Bronchial epithelial cell (primary cell): Measurements from ENCODE around the gene TCFL5. TPM values are rescaled to one million over a fixed set of nuclear protein-coding genes. Genes with fewer than 3 reads are reported as not detected.

ENCODE experiments used
- DNase-seq: peaks from one replicate; pipeline ENCODE4 v3.0.0-alpha.2; 2010; ENCODE audit warnings: low read depth
- FAIRE-seq: peaks from 2 replicates; lab custom pipeline; 2011; peaks lifted over from hg19 to GRCh38; lab: Jason Lieb, UNC
- H3K27me3 ChIP-seq: 2 replicates; pipeline ENCODE4 v1.5.1; 2011; ENCODE audit warnings: low read length; ENCODE audit not compliant: control insufficient read depth, insufficient read depth
- H3K36me3 ChIP-seq: 2 replicates; pipeline ENCODE4 v1.5.1; 2011; ENCODE audit warnings: low read length; ENCODE audit not compliant: control insufficient read depth, insufficient read depth
- H3K4me3 ChIP-seq: 2 replicates; pipeline ENCODE4 v1.5.1; 2011; ENCODE audit warnings: mild to moderate bottlenecking, low read depth, low read length, control low read depth
- CTCF ChIP-seq: IDR thresholded peaks from 2 replicates; pipeline ENCODE4 v1.5.1; 2011; ENCODE audit warnings: mild to moderate bottlenecking, moderate library complexity, low read length, control low read depth, inconsistent platforms; ENCODE audit not compliant: insufficient read depth, severe bottlenecking
- total RNA-seq: library from RNA; depleted of rRNA; stranded (reverse); fragments of >200 nt; gene quantifications from 2 replicates; pipeline ENCODE4 v1.2.1, GENCODE V29; 2014

TCFL5 gene
- total RNA-seq, 1 donor from 2014 or later = 14.5 TPM

- H3K4me3 ChIP-seq = no peak overlapping the region
- FAIRE-seq (no peak), DNase-seq (no peak)
- no peaks in the 10 kb centered on the region for H3K36me3 ChIP-seq
- H3K27me3 ChIP-seq = peaks cover 8% of the 10 kb centered on the region
- TF ChIP-seq CTCF = no peak
Observed at GRCh38 chr20:62822239-62822787, 39.3 kb downstream of the TCFL5 start.

GRCh38 chr20:62821726-62822210 lies 39.9 kb downstream of the TCFL5 start:
- peaks cover 10% of the 10 kb centered on the region for H3K27me3 ChIP-seq
- no peak for DNase-seq
- H3K36me3 ChIP-seq = no peaks in the 10 kb centered on the region
- FAIRE-seq = no peak
- no peak for TF ChIP-seq CTCF
- no peak overlapping the region for H3K4me3 ChIP-seq

GRCh38 chr20:62820962-62821725 lies 40.5 kb downstream of the TCFL5 start:
- FAIRE-seq = no peak
- H3K36me3 ChIP-seq = no peaks in the 10 kb centered on the region
- H3K4me3 ChIP-seq = no peak overlapping the region
- H3K27me3 ChIP-seq = peaks cover 15% of the 10 kb centered on the region
- no peak for DNase-seq
- TF ChIP-seq CTCF = no peak

GRCh38 chr20:62820208-62820961 lies 41.2 kb downstream of the TCFL5 start:
- FAIRE-seq = no peak
- Histone ChIP-seq H3K27me3 (peaks cover 22% of the 10 kb centered on the region), H3K36me3 (no peaks in the 10 kb centered on the region), H3K4me3 (no peak overlapping the region)
- TF ChIP-seq CTCF = no peak
- no peak for DNase-seq

GRCh38 chr20:62819494-62820174 lies 42.0 kb downstream of the TCFL5 start:
- Histone ChIP-seq H3K27me3 (peaks cover 25% of the 10 kb centered on the region), H3K4me3 (no peak overlapping the region), H3K36me3 (no peaks in the 10 kb centered on the region)
- no peak for FAIRE-seq
- DNase-seq = no peak
- no peak for TF ChIP-seq CTCF
